GM18951 (cell line): ENCODE data around the gene TRIM28.
"Not testable (repeated sequence)": the region's sequence is repeated elsewhere in the genome, so short reads cannot be mapped to it uniquely, and the experiment has no call there.

Experiments used
- POLR2A ChIP-seq: IDR thresholded peaks from 4 replicates; pipeline ENCODE4 v1.6.1; 2011; ENCODE audit warnings: mild to moderate bottlenecking; ENCODE audit not compliant: insufficient read length, insufficient read depth; ENCODE audit errors: extremely low read depth
- in situ Hi-C: fragments of 300-500 bp; cut with MboI; formaldehyde crosslinking; loops from one replicate; pipeline ENCODE4 v1.12.0; 2022; ENCODE audit warnings: low sequenced_read_pairs, mixed read lengths, inconsistent platforms; ENCODE audit not compliant: unreplicated experiment

TRIM28 gene

GRCh38 chr19:58531034-58531840 is 12.6 kb upstream of the TRIM28 start:
- in situ Hi-C loops: no loop called here
- no peak for TF ChIP-seq POLR2A

GRCh38 chr19:58535857-58536256 is 8.0 kb upstream of the TRIM28 start:
- in situ Hi-C loops: no loop called here
- no peak for TF ChIP-seq POLR2A

GRCh38 chr19:58536852-58537798 is 6.7 kb upstream of the TRIM28 start:
- in situ Hi-C loops: no loop called here
- no peak for TF ChIP-seq POLR2A

- TF ChIP-seq POLR2A: no peak
- in situ Hi-C loops: no loop called here
These were observed 5.4 kb upstream of the TRIM28 start for GRCh38 chr19:58538257-58539168.

- in situ Hi-C loops: not testable (repeated sequence)
These were observed 4.7 kb upstream of the TRIM28 start for GRCh38 chr19:58539169-58539559.

GRCh38 chr19:58542641-58543372 is 1.1 kb upstream of the TRIM28 start:
- in situ Hi-C loops: not testable (repeated sequence)

GRCh38 chr19:58544591-58545285 is 874 bp downstream of the TRIM28 start:
- in situ Hi-C loops: no loop called here
- TF ChIP-seq POLR2A: no peak

GRCh38 chr19:58545286-58546018 is 1.6 kb downstream of the TRIM28 start:
- in situ Hi-C loops: no loop called here
- TF ChIP-seq POLR2A: no peak

GRCh38 chr19:58546019-58546530 is 2.2 kb downstream of the TRIM28 start:
- TF ChIP-seq POLR2A: no peak
- in situ Hi-C loops: no loop called here

- no peak for TF ChIP-seq POLR2A
- in situ Hi-C loops: no loop called here
These were observed 3.8 kb downstream of the TRIM28 start for GRCh38 chr19:58547323-58548312.
